NCI-H748 treated with DMSO at 0.1 percent for 48 hours (cell line): Measurements from ENCODE around the gene SLC9A8.

Experiments
- DNase-seq: peaks from one replicate; lab custom pipeline; 2025; lab: John Stamatoyannopoulos, UW

The SLC9A8 gene

GRCh38 chr20:49880177-49880576 lies 67.5 kb downstream of the SLC9A8 start:
- DNase-seq: no peak

DNA sequence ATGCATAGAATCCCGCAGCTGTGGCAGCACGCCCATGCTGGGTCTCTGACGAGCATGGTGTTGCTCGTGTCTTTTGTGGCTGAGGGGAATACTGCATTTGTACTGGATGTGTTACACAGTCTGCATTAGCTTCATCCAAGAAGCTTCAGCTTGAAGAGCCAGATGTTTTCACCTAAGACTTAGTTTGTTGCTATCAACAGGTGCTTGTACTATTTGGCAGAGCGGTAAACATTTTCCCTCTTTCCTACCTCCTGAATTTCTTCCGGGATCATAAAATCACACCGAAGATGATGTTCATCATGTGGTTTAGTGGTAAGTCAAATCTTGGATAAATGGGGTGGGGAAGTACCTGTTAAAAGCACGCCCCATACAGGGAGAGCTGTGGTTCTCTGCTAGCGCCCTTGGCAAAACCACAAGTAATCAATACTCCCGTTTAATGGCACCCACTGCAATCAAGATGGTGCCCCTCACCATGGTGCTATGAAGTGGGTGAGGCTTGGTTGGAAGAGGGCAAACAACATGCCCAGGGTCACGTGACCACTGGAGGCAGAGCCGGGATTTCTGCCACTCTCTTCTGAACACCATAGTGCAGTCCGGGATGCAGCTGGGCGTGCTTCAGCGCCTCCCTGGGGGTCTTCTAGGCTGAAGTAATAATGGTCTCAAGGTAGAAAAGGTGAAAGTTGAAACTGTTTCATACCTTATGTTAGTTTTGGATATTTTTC lies 68.3 kb downstream of the SLC9A8 start:
- DNase-seq: no peak

- DNase-seq: no peak
These were observed 69.7 kb downstream of the SLC9A8 start for GRCh38 chr20:49882171-49882970.

DNA sequence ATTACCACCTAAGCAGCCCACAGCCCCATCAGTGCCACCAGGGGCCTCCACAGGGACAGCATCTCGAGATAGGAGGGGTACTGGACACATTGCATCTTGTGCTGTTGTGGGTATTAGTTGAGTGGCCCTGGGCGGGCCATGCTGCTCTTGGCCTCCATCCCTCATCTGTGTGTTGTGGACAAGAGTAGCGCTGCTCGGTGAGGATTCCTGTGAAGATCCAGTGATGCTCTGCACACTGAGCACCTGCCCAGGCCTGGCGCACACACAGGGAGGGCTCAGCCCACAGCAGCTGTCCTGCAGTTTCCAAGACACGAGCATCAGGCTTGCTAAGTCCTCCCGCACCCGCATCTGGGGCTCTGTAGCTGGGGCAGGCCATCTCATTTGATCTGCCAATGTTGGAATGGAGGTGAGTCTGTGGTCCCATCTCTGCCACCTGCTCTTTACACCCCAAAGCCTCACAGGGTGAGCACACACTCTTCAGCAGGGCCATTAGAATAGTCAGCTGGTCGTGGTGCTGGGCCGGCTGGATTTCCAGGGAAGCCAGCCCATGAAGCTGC lies 70.7 kb downstream of the SLC9A8 start:
- DNase-seq: no peak

- no peak for DNase-seq
These were observed 73.1 kb downstream of the SLC9A8 start for GRCh38 chr20:49885558-49886332.

DNA sequence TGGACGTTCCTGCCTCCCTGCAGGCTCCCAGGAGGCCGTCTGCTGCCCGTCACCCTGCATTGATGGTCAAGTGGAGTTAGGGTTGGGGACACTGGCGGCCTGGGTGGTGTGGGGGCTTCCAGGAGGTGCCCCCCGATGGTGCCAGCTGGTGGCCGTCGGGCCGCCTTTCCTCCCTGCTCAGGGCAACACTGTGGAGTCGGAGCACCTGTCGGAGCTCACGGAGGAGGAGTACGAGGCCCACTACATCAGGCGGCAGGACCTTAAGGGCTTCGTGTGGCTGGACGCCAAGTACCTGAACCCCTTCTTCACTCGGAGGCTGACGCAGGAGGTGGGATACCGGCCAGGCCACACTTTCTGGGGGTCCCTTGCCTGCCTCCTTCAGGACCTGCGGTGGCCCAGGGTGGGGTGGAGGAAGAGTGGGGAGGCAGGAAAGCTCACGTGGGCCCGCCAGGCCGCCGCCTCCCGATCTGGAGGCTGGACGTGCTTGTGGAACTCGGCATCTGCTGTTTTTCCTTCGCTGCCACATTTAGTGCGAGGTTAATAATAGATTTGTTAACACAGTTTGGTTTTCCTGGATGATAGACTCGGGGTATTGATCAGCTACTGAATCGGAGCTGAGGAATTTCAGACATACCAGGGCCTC lies 74.1 kb downstream of the SLC9A8 start:
- no peak for DNase-seq

DNA sequence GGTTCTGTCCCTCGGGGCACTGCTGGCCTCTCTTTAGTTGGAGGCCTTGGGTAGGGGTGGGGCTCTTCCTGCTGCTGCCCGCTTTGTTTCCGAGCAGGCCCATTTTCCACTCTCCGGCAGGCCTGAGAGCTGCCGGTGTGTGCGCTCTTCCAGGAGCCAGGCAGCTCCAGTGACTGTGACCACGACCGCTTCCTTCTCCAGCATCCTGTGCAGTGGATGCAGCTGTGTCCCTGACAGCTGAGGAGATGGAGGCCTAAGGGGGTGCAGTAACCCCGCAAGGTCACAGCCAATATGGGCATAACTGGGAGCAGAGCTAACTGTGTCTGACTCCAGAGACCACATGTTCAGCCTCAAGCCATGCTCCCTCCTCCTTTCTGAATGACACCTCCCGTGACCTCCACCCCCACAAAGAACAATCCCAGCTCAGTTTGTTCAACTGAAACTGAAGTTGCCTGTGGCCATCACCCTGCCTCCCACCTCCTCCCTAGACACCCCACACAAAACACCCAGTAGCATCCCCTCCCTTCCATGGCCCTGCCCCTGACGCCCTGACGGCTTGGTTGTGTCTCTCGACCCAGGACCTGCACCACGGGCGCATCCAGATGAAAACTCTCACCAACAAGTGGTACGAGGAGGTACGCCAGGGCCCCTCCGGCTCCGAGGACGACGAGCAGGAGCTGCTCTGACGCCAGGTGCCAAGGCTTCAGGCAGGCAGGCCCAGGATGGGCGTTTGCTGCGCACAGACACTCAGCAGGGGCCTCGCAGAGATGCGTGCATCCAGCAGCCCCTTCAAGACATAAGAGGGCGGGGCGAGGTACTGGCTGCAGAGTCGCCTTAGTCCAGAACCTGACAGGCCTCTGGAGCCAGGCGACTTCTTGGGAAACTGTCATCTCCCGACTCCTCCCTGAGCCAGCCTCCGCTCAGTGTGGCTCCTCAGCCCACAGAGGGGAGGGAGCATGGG lies 74.9 kb downstream of the SLC9A8 start:
- no peak for DNase-seq

- peak; percentile 5 for DNase-seq
These were observed 75.8 kb downstream of the SLC9A8 start for GRCh38 chr20:49888212-49889000.

- no peak for DNase-seq
These were observed 76.6 kb downstream of the SLC9A8 start for GRCh38 chr20:49889001-49889934.

GRCh38 chr20:49889935-49890333 lies 77.3 kb downstream of the SLC9A8 start:
- no peak for DNase-seq

- no peak for DNase-seq
These were observed 78.1 kb downstream of the SLC9A8 start for GRCh38 chr20:49890471-49891361.

DNA sequence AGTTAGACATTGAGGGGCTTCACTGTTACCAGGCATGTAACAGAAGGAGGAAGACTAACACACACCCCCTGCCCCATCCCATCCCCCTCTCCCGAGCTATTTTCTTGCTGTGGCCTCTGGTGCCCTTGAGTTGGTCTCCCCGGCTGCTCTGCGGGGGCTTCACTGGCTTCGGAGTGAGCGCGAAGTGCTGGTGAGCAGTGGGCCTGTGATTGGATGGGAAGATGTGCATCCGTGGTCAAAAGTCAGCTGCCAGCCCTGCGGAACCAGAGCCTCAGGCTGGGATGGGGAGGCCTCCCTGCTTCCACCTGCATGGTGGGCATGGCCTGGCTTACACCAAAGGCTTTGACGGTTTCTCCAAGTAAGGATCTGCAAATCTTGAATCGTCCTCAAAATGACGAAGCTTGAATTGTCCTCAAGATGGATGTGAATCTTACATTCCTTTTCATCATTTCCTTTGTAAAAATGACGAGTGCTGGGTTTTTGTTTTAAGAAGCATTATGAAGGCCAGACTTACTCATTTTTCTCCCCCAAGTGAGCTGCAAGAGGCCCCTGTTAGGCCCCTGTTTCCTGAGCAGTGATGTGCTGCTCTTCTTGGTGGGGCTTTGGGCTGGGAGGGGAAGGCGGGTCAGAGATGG lies 79.0 kb downstream of the SLC9A8 start:
- DNase-seq: no peak

- DNase-seq: no peak
These were observed 79.6 kb downstream of the SLC9A8 start for GRCh38 chr20:49892260-49892659.

GRCh38 chr20:49892817-49893216 lies 80.2 kb downstream of the SLC9A8 start:
- DNase-seq: no peak

GRCh38 chr20:49893242-49894072 lies 80.8 kb downstream of the SLC9A8 start:
- no peak for DNase-seq

DNA sequence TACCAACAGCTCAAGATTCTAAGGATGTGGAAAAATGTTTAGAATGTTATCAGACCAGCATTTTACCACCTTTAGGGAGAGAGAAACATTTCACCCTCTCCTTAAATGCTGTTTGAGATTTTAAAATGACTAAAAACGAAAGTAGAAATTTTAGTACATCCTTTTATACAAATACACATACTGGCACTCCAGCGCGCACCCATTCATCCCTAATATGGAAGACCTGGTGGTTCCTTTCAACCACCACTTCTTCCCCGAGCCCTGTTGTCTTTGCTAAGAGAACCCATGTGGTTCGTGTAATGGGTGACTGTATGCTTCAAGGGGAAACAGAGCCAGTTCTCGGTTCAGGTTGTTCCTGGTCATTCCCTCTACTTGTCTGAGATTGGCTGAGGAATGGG lies 81.4 kb downstream of the SLC9A8 start:
- no peak for DNase-seq
